Activated naive CD4-positive, alpha-beta T cell treated with anti-CD3 and anti-CD28 coated beads, Interleukin-2, amount 10 ng/mL, durations not matched to agents 7 days and 5 days (primary cell): ENCODE data around the gene RAB9B.
A peak's percentile ranks its signal among the peaks of the same experiment; 100 is the strongest.
"Not testable (repeated sequence)": the region's sequence is repeated elsewhere in the genome, so short reads cannot be mapped to it uniquely, and the experiment has no call there.

Experiments used
- CTCF ChIA-PET: fragments of 350-600 bp; sonication (Branson Sonifier 250); formaldehyde crosslinking; loops from one replicate; lab custom pipeline; 2021; ENCODE audit warnings: antibody characterized with exemption; lab: Charles Lee
- DNase-seq: peaks from one replicate; pipeline ENCODE4 v3.0.0-alpha.2; 2020
- H3K27ac Mint-ChIP-seq: one replicate; pipeline ENCODE4 v1.8.0; 2021; ENCODE audit warnings: mild to moderate bottlenecking, moderate library complexity, mixed read lengths
- H3K27me3 Mint-ChIP-seq: one replicate; pipeline ENCODE4 v1.8.0; 2021; ENCODE audit warnings: mild to moderate bottlenecking, mixed read lengths
- H3K36me3 Mint-ChIP-seq: one replicate; pipeline ENCODE4 v1.8.0; 2021; ENCODE audit warnings: mixed read lengths
- H3K4me1 Mint-ChIP-seq: one replicate; pipeline ENCODE4 v1.8.0; 2021; ENCODE audit warnings: mixed read lengths
- H3K4me3 Mint-ChIP-seq: one replicate; pipeline ENCODE4 v1.8.0; 2021; ENCODE audit warnings: mild to moderate bottlenecking, moderate library complexity, mixed read lengths
- H3K9me3 Mint-ChIP-seq: one replicate; pipeline ENCODE4 v1.8.0; 2021; ENCODE audit warnings: mixed read lengths

Gene RAB9B

DNA sequence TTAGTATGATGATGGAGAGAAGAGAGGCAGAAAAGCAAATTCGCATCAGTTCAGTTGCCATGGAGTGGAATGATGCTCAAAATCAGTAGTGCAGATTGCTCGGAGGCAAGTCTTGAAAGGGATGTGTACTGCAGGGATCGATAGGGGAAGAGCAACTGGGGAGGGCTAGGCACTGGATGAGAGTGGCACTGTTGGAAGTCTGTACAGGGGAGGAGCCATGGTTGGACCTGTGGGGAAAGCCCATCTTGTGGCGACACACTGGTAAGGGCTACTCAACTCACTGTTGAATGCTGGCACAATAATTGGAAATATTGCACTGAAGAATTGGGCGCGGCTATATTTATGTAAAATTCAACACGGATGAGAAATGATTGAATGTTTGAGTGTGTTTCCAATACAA is 1.2 kb downstream of the RAB9B start:
- H3K4me3 Mint-ChIP-seq, result no peak overlapping the region
- no peaks in the 10 kb centered on the region for H3K9me3 Mint-ChIP-seq
- H3K4me1 Mint-ChIP-seq, result peaks cover 3% of the 10 kb centered on the region
- no peak for DNase-seq
- peaks cover 18% of the 10 kb centered on the region for H3K27me3 Mint-ChIP-seq
- CTCF ChIA-PET, result no interaction called here
- no peaks in the 10 kb centered on the region for H3K36me3 Mint-ChIP-seq
- no peak overlapping the region for H3K27ac Mint-ChIP-seq

DNA sequence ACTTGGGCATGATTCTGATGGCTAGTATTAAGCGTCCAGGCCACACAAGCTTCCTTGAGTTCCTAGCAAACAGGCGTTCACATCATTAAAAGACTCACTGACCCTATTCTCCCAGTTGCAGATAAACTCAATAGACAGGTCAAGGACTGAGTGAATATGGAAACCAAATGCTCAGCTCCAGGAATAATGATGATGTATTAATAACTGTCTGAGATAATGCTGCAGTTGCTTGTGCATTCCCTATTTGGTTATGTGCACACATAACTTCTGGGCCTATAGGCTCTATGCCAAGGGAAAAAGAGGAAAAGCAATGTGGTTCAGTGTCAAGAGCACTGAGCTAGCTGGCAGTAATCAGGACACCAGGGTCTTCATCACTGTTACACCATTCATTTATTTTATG is 3.5 kb downstream of the RAB9B start:
- Mint-ChIP-seq H3K36me3 (no peaks in the 10 kb centered on the region), H3K27me3 (peaks cover 18% of the 10 kb centered on the region), H3K4me3 (no peak overlapping the region), H3K27ac (no peak overlapping the region), H3K9me3 (no peaks in the 10 kb centered on the region), H3K4me1 (peaks cover 3% of the 10 kb centered on the region)
- CTCF ChIA-PET, result interaction anchor here (1.1 kb wide), 1 partner anchor 9 kb away, joined by 3 read pairs; no protein-coding TSS in a partner anchor
- no peak for DNase-seq

DNA sequence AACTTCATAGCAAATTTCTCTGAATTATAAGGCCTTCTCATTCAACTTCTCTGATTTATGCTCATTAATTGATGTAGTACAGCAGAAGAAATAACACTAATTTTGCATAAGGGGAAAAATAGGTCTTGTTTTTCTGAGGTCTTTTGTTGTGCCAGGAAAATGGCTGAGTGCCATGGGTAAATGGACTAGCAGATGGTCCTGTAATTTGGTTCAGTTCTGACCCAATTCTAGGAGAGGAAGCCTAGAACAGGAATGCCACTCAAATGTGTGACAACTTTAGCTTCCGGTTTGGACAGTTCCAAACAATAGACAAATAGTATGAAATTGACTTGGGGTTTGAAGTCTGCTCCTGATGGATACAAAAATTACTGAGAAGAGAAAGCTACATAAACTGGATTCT is 6.2 kb downstream of the RAB9B start:
- Mint-ChIP-seq H3K9me3 (no peaks in the 10 kb centered on the region), H3K4me3 (no peak overlapping the region), H3K4me1 (no peaks in the 10 kb centered on the region), H3K36me3 (no peaks in the 10 kb centered on the region), H3K27ac (no peak overlapping the region), H3K27me3 (peaks cover 5% of the 10 kb centered on the region)
- no peak for DNase-seq
- CTCF ChIA-PET, result interaction anchor here (1.4 kb wide), 1 partner anchor 8 kb away, joined by 3 read pairs; no protein-coding TSS in a partner anchor

DNA sequence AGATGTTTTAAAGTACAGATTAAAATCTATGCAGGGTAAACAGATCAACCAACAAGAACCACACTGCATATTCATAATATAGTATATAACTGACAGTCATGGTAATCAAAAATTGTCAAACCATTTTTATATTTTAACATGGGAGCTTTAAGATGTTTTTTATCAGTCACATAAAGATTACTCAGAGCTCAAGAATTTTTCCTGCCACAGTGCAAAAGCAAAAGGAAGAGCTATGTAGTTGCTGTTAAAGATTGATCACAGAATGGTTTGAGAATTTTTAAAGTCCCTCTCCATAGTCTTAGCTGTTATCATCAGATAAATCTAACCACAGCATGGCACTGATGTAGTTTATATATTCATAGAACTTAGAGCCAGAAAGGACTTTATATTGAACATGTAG is 8.5 kb downstream of the RAB9B start:
- DNase-seq, result no peak
- CTCF ChIA-PET, result interaction anchor here (1.0 to 1.7 kb wide), 2 partner anchors 23 to 112 kb away, joined by 3 to 4 read pairs; no protein-coding TSS in a partner anchor
- H3K27me3 Mint-ChIP-seq, result no peaks in the 10 kb centered on the region
- no peaks in the 10 kb centered on the region for H3K9me3 Mint-ChIP-seq
- no peak overlapping the region for H3K27ac Mint-ChIP-seq
- H3K4me3 Mint-ChIP-seq, result no peak overlapping the region
- H3K4me1 Mint-ChIP-seq, result no peaks in the 10 kb centered on the region
- H3K36me3 Mint-ChIP-seq, result no peaks in the 10 kb centered on the region

DNA sequence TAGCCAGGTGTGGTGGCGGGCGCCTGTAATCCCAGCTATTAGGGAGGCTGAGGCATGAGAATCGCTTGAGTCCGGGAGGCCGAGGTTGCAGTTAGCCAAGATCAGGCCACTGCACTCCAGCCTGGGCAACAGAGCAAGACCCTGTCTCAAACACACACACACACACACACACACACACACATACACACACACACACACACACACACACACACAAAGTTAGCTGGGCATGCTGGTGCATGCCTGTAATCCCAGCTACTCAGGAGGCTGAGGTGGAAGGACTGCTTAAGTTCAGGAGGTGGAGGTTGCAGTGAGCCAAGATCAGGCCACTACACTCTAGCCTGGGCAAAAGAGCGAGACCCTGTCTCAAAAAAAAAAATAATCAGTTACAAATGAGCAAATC is 11.3 kb downstream of the RAB9B start:
- DNase-seq, H3K27ac Mint-ChIP-seq, H3K4me1 Mint-ChIP-seq, H3K27me3 Mint-ChIP-seq, CTCF ChIA-PET, H3K9me3 Mint-ChIP-seq, H3K4me3 Mint-ChIP-seq, H3K36me3 Mint-ChIP-seq: not testable (repeated sequence)

DNA sequence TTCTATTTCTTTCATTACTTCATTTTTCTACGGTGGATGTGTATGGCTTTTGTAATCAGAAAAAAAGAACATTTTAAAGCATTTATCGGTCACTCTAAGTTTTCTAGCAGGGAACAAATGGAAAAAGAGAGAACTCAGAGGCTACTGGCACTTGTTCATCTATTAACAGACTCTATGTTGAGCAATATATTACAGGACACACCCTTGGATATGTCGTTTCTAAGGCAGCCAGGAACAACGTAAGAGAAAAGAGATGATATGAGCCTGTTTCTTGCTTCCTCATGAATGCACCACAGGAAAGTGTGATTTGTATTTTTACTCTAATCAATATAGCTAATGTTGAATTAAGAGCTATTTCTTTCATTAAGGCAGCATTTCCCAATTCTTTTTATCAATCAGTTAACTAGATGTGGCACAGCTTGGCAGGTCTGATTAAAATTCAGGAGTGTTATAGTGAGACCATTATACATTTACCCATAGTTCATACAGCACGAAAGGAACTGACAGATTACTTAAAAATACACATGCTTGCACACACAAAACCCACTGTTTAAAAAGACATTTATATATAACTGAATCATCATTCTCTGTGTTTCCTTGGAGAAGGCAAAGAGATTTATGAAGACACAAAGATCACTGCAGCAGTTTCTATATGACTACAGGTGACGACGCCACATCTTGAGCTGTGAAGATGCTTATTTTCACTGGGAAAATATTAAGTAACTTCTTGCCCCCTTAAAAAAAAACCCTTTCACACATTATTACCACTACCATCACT is 13.0 kb downstream of the RAB9B start:
- no peaks in the 10 kb centered on the region for H3K9me3 Mint-ChIP-seq
- H3K4me3 Mint-ChIP-seq, result no peak overlapping the region
- H3K27me3 Mint-ChIP-seq, result no peaks in the 10 kb centered on the region
- CTCF ChIA-PET, result interaction anchor here (0.7 to 1.3 kb wide), 5 partner anchors 9 to 286 kb away, joined by 3 to 4 read pairs (median 3); partner anchors contain the start of gene RAB9B
- no peak for DNase-seq
- no peak overlapping the region for H3K27ac Mint-ChIP-seq
- H3K36me3 Mint-ChIP-seq, result no peaks in the 10 kb centered on the region
- H3K4me1 Mint-ChIP-seq, result no peaks in the 10 kb centered on the region

DNA sequence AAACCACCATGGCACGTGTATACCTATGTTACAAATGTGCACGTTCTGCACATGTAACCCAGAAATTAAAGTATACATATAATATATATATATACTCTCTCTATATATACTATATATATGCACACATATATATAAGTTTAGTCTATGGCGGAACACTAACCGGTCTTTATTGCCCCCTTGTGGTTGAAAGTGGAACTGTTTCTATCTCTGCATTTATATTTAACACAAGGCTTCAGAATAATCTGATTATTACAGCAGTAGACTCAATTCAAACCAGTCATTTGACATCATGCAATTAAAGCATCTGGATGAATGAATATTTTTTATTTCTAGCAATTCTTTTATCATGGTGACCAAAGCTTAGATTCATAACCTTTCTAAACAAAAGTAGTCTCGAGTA is 14.6 kb downstream of the RAB9B start:
- H3K9me3 Mint-ChIP-seq, result no peaks in the 10 kb centered on the region
- DNase-seq, result peak; percentile 22
- no peaks in the 10 kb centered on the region for H3K36me3 Mint-ChIP-seq
- CTCF ChIA-PET, result interaction anchor here (0.6 to 1.1 kb wide), 2 partner anchors 9 to 24 kb away, joined by 3 read pairs; no protein-coding TSS in a partner anchor
- no peak overlapping the region for H3K4me3 Mint-ChIP-seq
- H3K4me1 Mint-ChIP-seq, result no peaks in the 10 kb centered on the region
- H3K27ac Mint-ChIP-seq, result no peak overlapping the region
- H3K27me3 Mint-ChIP-seq, result no peaks in the 10 kb centered on the region

DNA sequence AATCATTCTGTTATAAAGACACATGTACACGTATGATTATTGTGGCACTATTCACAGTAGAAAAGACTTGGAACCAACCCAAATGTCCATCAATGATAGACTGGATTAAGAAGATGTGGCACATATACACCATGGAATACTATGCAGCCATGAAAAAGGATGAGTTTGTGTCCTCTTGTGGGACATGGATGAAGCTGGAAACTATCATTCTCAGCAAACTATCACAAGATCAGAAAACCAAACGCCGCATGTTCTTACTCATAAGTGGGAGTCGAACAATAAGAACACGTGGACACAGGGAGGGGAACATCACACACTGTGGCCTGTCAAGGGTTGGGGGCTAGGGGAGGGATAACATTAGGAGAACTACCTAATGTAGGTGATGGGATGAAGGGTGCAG is 15.0 kb downstream of the RAB9B start:
- not testable (repeated sequence) for H3K4me3 Mint-ChIP-seq, H3K27ac Mint-ChIP-seq
- CTCF ChIA-PET, result interaction anchor here (1.1 to 1.2 kb wide), 2 partner anchors 24 to 284 kb away, joined by 3 to 4 read pairs; no protein-coding TSS in a partner anchor

DNA sequence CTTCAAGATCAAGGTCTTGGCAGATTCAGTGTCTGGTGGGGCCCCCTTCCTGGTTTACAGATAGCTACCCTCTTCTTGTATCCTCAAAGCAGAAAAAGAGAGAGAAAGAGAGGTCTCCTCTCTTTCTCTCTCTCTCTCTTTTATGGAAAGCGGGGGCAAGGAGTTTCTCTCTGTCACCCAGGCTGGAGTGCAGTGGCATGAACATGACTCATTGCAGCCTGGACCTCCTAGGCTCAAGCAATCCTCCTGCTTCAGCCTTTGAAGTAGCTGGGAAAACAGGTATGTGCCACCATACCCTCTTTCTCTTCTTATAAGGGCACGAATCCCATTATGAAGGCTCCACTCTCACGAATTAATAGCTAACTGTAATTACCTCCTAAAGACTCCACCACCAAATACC is 20.2 kb downstream of the RAB9B start:
- no peaks in the 10 kb centered on the region for H3K27me3 Mint-ChIP-seq
- no peaks in the 10 kb centered on the region for H3K9me3 Mint-ChIP-seq
- H3K4me3 Mint-ChIP-seq, result no peak overlapping the region
- H3K4me1 Mint-ChIP-seq, result peaks cover 4% of the 10 kb centered on the region
- H3K36me3 Mint-ChIP-seq, result no peaks in the 10 kb centered on the region
- CTCF ChIA-PET, result no interaction called here
- H3K27ac Mint-ChIP-seq, result no peak overlapping the region
- DNase-seq, result no peak

More for the DNA sequence above, 15.0 kb downstream of the RAB9B start:
- H3K4me1 Mint-ChIP-seq, H3K9me3 Mint-ChIP-seq, H3K27me3 Mint-ChIP-seq, H3K36me3 Mint-ChIP-seq, DNase-seq: not testable (repeated sequence)

DNA sequence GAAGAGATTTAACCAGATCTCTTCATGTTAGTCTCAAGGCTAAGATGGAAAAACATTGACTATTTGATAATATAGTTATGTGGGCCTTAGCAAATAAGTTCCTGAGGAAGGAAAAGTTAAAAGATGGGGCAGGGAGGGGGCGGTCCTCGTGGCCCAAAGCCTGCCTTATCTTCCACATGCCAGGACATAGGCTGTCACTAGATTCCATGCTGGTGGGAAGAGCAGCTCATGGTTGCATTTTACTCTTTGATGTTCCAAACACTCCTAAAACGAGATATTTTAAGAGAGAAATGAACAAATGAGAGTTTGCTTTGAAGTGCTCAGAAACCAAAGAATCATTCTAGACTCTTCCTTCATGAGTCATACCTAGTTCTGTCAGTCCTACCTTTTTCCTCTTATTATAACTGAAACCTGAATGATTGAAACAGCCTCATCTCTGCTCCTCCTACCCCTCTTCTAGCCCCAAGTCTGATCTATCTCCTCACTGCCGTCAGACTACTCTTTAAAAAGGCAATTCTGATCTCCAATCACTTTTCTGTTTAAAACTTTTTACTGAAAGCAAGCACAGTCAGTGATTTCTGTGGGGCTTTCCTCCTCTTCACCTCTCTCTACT is 25.1 kb downstream of the RAB9B start:
- no peak for DNase-seq
- H3K27me3 Mint-ChIP-seq, result no peaks in the 10 kb centered on the region
- no peaks in the 10 kb centered on the region for H3K9me3 Mint-ChIP-seq
- H3K4me3 Mint-ChIP-seq, result no peak overlapping the region
- H3K36me3 Mint-ChIP-seq, result no peaks in the 10 kb centered on the region
- no peak overlapping the region for H3K27ac Mint-ChIP-seq
- CTCF ChIA-PET, result no interaction called here
- peaks cover 4% of the 10 kb centered on the region for H3K4me1 Mint-ChIP-seq

DNA sequence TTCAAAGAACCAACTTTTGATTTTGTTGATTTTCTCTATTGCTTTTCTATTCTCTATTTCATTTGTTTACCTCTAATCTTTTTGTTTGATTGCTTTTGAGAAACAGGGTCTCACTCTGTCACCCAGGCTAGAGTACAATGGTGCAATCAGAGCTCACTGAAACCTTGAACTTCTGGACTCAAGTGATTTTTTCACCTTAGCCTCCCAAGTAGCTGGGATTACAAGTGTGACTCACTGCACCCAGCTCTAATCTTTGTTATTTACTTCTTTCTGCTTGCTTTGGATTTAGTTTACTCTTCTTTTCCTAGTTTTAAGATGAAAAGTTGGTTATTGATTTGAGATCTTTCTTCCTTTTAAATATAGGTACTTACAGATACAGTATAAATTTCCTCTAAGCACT is 26.2 kb downstream of the RAB9B start:
- Mint-ChIP-seq H3K4me1 (peaks cover 4% of the 10 kb centered on the region), H3K9me3 (no peaks in the 10 kb centered on the region), H3K4me3 (no peak overlapping the region), H3K27me3 (no peaks in the 10 kb centered on the region), H3K27ac (no peak overlapping the region), H3K36me3 (no peaks in the 10 kb centered on the region)
- CTCF ChIA-PET, result no interaction called here
- no peak for DNase-seq

DNA sequence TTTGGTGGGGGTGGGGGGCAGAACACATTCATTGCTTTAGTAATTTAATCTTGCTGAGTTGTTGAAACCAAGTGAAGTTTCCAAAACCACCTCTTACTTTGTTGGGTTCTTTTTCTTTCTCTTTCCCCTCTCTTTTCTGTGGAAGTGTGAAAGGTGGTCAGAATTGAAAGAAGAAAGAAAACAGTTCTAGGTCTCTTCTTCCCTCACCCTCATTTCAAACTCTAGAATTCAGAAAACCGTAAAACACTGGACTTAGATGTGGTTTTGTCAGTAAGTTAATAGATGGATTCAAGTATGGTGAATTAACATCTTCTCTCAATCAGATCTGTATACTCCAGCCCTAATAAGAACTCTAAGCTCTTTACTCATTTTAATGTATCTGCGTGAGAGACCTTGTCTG is 31.7 kb downstream of the RAB9B start:
- CTCF ChIA-PET, result no interaction called here

DNA sequence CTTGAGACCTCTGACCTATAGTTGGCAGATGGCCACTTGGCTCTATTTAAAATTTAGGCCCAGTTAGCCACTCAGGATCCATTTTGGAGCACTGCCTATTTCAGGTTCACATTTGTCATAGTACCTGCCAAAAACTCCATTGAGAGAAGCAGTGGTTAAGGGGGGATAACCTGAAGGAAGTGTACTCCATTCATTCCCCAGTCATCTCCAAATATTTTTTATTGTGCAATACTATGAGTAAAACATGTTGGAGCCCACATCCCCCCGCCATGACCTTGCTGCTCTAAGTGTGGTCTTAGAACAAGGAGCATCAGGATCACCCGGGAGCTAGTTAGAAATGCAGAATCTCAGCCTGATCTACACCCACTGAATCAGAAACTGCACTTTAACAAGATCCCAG is 34.4 kb downstream of the RAB9B start:
- Mint-ChIP-seq H3K27ac (no peak overlapping the region), H3K4me3 (no peak overlapping the region), H3K27me3 (no peaks in the 10 kb centered on the region), H3K36me3 (no peaks in the 10 kb centered on the region), H3K4me1 (peaks cover 9% of the 10 kb centered on the region), H3K9me3 (no peaks in the 10 kb centered on the region)
- DNase-seq, result no peak
- CTCF ChIA-PET, result no interaction called here

More for the DNA sequence above, 31.7 kb downstream of the RAB9B start:
- Mint-ChIP-seq H3K4me1 (peaks cover 9% of the 10 kb centered on the region), H3K27me3 (no peaks in the 10 kb centered on the region), H3K27ac (no peak overlapping the region), H3K36me3 (no peaks in the 10 kb centered on the region), H3K4me3 (no peak overlapping the region), H3K9me3 (no peaks in the 10 kb centered on the region)
- DNase-seq, result no peak

DNA sequence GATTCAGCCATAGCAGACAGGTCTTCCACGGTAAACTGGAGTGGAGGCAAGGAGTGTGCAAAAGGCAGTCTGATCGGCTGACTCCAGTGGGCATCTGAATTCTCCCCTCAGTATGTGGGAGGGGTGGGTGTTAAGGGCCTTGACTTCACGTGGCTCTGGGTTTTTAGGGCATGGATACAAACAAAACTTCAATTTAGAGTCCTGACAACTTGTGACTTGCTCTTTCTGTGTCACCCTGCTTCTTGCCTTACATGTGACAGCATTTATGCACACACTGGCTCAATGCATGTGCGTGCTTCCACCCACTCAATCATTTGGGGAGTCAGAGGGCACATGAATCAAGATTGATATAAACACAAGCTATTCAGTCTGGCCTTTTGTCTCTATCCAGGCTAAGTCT is 37.9 kb downstream of the RAB9B start:
- no peak for DNase-seq
- Mint-ChIP-seq H3K36me3 (no peaks in the 10 kb centered on the region), H3K4me3 (no peak overlapping the region), H3K27ac (no peak overlapping the region), H3K27me3 (no peaks in the 10 kb centered on the region), H3K9me3 (no peaks in the 10 kb centered on the region), H3K4me1 (no peaks in the 10 kb centered on the region)
- CTCF ChIA-PET, result no interaction called here

DNA sequence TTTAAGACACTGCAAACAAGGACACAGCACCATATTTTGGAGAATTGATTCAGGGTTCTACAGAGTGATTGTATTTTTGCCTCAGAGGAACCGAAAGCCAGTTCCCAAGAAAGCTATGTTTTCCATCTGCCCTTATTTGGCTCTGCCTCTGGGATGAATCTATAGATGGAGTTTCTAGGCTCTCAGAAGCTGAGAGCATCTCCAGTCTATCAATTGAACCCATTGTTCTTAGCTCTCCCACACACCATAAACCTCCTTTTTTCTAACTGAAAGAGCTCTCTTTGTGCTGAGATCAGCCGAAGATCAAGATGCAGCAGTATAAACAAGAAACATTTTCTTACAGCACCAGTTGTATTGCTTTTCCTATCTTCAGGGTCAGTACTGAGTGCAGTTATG is 38.5 kb downstream of the RAB9B start:
- no peak for DNase-seq
- Mint-ChIP-seq H3K27me3 (no peaks in the 10 kb centered on the region), H3K4me3 (no peak overlapping the region), H3K36me3 (no peaks in the 10 kb centered on the region), H3K9me3 (no peaks in the 10 kb centered on the region), H3K4me1 (no peaks in the 10 kb centered on the region), H3K27ac (no peak overlapping the region)
- CTCF ChIA-PET, result interaction anchor here (0.6 kb wide), 1 partner anchor 24 kb away, joined by 3 read pairs; no protein-coding TSS in a partner anchor
